Measurements from ENCODE around the gene ZXDC. TPM values are rescaled to one million over a fixed set of nuclear protein-coding genes. Genes with fewer than 3 reads are reported as not detected.

The ZXDC gene
- total RNA-seq, 1 experiment from 2014 or later = 61.1 TPM

GRCh38 chr3:126488886-126489569, 13.3 kb upstream of the ZXDC start:
- H3K36me3 ChIP-seq (ENCODE audit: insufficient read depth, low read length, poor library complexity, severe bottlenecking) = no peaks in the 10 kb centered on the region
- DNase-seq (ENCODE audit: low spot score) = no peak
- intact Hi-C loops (cut with micrococcal nuclease; ENCODE audit: unreplicated experiment) = no loop called here
- H3K27ac ChIP-seq (ENCODE audit: low read depth, low read length, poor library complexity, severe bottlenecking) = no peak overlapping the region
- no peaks in the 10 kb centered on the region for H3K9me3 ChIP-seq (ENCODE audit: low read depth, low read length, poor library complexity, severe bottlenecking)
- TF ChIP-seq EZH2 (IDR thresholded peaks at IDR 0.05; ENCODE audit: borderline replicate concordance, low read depth, low read length, poor library complexity, severe bottlenecking) (no peak), CTCF (conservative IDR thresholded peaks at IDR 0.05; ENCODE audit: low read depth, low read length) (no peak)
- no peaks in the 10 kb centered on the region for H3K27me3 ChIP-seq (replicated peaks; ENCODE audit: insufficient read depth, low read depth, low read length, poor library complexity)
- BruUV-seq (replicated peaks) = no TSS peak
- POLR2A ChIA-PET (ENCODE audit: low non-redundant PET) = no interaction called here
- CTCF ChIA-PET = no interaction called here
- H3K4me3 ChIP-seq (ENCODE audit: low read depth, low read length, poor library complexity, severe bottlenecking) = no peak overlapping the region
- peaks cover 6% of the 10 kb centered on the region for H3K4me1 ChIP-seq (ENCODE audit: insufficient read depth, low read length, poor library complexity, severe bottlenecking)

- intact Hi-C loops (cut with micrococcal nuclease; ENCODE audit: unreplicated experiment) = no loop called here
- no TSS peak for BruUV-seq (replicated peaks)
These were observed 12.5 kb upstream of the ZXDC start for GRCh38 chr3:126488185-126488584.

GRCh38 chr3:126487151-126487771, 11.6 kb upstream of the ZXDC start:
- ChIA-PET CTCF (no interaction called here), POLR2A (ENCODE audit: low non-redundant PET) (no interaction called here)
- no TSS peak for BruUV-seq (replicated peaks)

More at GRCh38 chr3:126488185-126488584, 12.5 kb upstream of the ZXDC start:
- no peaks in the 10 kb centered on the region for H3K27me3 ChIP-seq (replicated peaks; ENCODE audit: insufficient read depth, low read depth, low read length, poor library complexity)
- no peak overlapping the region for H3K27ac ChIP-seq (ENCODE audit: low read depth, low read length, poor library complexity, severe bottlenecking)
- peak; percentile 27 for DNase-seq (ENCODE audit: low spot score)
- TF ChIP-seq CTCF (conservative IDR thresholded peaks at IDR 0.05; ENCODE audit: low read depth, low read length) (peak; percentile 35; the same call in 1 of the 2 replicates), EZH2 (IDR thresholded peaks at IDR 0.05; ENCODE audit: borderline replicate concordance, low read depth, low read length, poor library complexity, severe bottlenecking) (no peak)
- no peaks in the 10 kb centered on the region for H3K9me3 ChIP-seq (ENCODE audit: low read depth, low read length, poor library complexity, severe bottlenecking)
- H3K36me3 ChIP-seq (ENCODE audit: insufficient read depth, low read length, poor library complexity, severe bottlenecking) = no peaks in the 10 kb centered on the region
- ChIA-PET CTCF (no interaction called here), POLR2A (ENCODE audit: low non-redundant PET) (no interaction called here)
- peaks cover 6% of the 10 kb centered on the region for H3K4me1 ChIP-seq (ENCODE audit: insufficient read depth, low read length, poor library complexity, severe bottlenecking)
- no peak overlapping the region for H3K4me3 ChIP-seq (ENCODE audit: low read depth, low read length, poor library complexity, severe bottlenecking)

More at GRCh38 chr3:126487151-126487771, 11.6 kb upstream of the ZXDC start:
- TF ChIP-seq CTCF (conservative IDR thresholded peaks at IDR 0.05; ENCODE audit: low read depth, low read length) (0 out of 2 replicates have a peak, but pooled peaks have one; percentile 25), EZH2 (IDR thresholded peaks at IDR 0.05; ENCODE audit: borderline replicate concordance, low read depth, low read length, poor library complexity, severe bottlenecking) (no peak)
- Histone ChIP-seq H3K9me3 (ENCODE audit: low read depth, low read length, poor library complexity, severe bottlenecking) (no peaks in the 10 kb centered on the region), H3K4me3 (ENCODE audit: low read depth, low read length, poor library complexity, severe bottlenecking) (no peak overlapping the region), H3K36me3 (ENCODE audit: insufficient read depth, low read length, poor library complexity, severe bottlenecking) (no peaks in the 10 kb centered on the region), H3K27ac (ENCODE audit: low read depth, low read length, poor library complexity, severe bottlenecking) (no peak overlapping the region), H3K27me3 (replicated peaks; ENCODE audit: insufficient read depth, low read depth, low read length, poor library complexity) (no peaks in the 10 kb centered on the region), H3K4me1 (ENCODE audit: insufficient read depth, low read length, poor library complexity, severe bottlenecking) (peaks cover 6% of the 10 kb centered on the region)
- DNase-seq (ENCODE audit: low spot score) = peak; percentile 32
- intact Hi-C loops (cut with micrococcal nuclease; ENCODE audit: unreplicated experiment) = no loop called here
